Cardiac muscle cell (in vitro differentiated cells and primary cell): ENCODE results near the gene PLEKHM1. TPM values are rescaled to one million over a fixed set of nuclear protein-coding genes. Genes with fewer than 3 reads are reported as not detected.
"Not testable (repeated sequence)": the region's sequence is repeated elsewhere in the genome, so short reads cannot be mapped to it uniquely, and the experiment has no call there.

Experiments
- DNase-seq, 2 donors: peaks; one replicate each; pipeline versions ENCODE4 v3.0.0 to v3.0.0-alpha.2; 2010 to 2017; ENCODE audit warnings: low read depth in 1 of 2, low spot score in 1 of 2
- H3K27ac ChIP-seq: fragments of 200-600 bp; sonication (generic); 2 replicates; pipeline ENCODE4 v1.5.1; 2016
- H3K27me3 ChIP-seq: fragments of 200-600 bp; sonication (generic); 2 replicates; pipeline ENCODE4 v1.6.0; 2016; ENCODE audit warnings: control low read depth
- H3K36me3 ChIP-seq: fragments of 200-600 bp; sonication (generic); 2 replicates; pipeline ENCODE4 v1.5.1; 2016; ENCODE audit warnings: control low read depth
- H3K4me1 ChIP-seq: fragments of 200-600 bp; sonication (generic); 2 replicates; pipeline ENCODE4 v1.8.1; 2017; ENCODE audit warnings: low read depth, mild to moderate bottlenecking, mixed run types
- H3K4me3 ChIP-seq: fragments of 200-600 bp; sonication (generic); 2 replicates; pipeline ENCODE4 v1.5.1; 2016; ENCODE audit warnings: mild to moderate bottlenecking
- H3K9me3 ChIP-seq: fragments of 200-600 bp; sonication (generic); 2 replicates; pipeline ENCODE4 v1.5.1; 2017; ENCODE audit warnings: low read depth, mild to moderate bottlenecking, control low read depth
- CTCF ChIP-seq: IDR thresholded peaks from 2 replicates; pipeline ENCODE4 v1.5.1; 2012; ENCODE audit warnings: low read depth, mild to moderate bottlenecking, low read length
- polyA plus RNA-seq: library from polyadenylated mRNA; unstranded; fragments of >200 nt; fragmentation: Nextera tagmentation; extraction: Ambion mirVana; gene quantifications from 2 replicates; pipeline ENCODE4 v1.2.1, GENCODE V29; 2016
- total RNA-seq: library from RNA; depleted of rRNA; stranded (reverse); fragments of >200 nt; gene quantifications from 2 replicates; pipeline ENCODE4 v1.2.3, GENCODE V29; 2016

PLEKHM1 gene
- total RNA-seq (16.7 and 50.8 TPM in 2 replicates), polyA plus RNA-seq (13.1 and 13.5 TPM in 2 replicates)

DNA sequence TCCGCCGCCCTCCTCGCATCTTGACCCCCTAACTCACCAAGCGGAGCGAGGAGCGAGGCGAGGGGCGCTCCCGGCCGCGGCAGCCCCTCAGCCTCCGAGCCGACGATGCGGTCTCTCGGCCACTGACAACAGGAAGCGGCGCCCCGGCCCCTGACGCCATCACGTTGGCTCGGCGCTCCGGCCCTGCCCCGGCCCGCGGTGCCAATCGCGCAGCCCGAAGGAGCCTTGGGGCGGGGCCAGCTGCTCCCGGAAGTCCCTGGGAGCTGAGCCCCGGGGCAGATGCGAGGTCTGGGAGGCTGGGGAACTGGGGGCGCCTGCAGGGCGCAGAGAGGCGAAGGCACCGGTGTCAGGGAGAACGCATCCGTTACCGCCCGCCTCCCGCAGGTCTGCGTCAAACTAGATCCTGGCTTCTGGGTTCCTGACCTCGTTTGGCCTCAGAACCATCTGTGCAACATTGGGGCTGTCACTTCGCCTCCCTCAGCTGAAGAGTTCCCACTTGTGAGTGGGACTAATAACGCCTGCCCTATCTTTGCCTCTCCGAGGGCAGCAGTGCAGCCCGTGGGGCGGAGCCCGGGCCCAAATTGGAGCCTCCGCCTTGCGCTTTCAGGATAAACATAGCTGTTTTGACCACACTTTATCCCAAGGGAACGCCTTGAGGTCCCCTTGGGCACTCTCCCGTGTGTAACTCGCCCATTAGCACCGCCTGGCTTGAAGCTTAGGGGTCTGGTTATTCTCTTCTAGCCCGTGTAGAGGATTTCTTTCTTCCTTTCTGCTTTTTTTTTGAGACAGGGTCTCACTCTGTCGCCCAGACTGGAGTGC, at the start of gene PLEKHM1:
PLEKHM1 (minus strand) TSS at position 107 of the 819 bp plus-strand sequence. CDS start 8,237 bp downstream, outside the sequence.
- H3K27me3 ChIP-seq, H3K9me3 ChIP-seq, H3K4me1 ChIP-seq, H3K36me3 ChIP-seq: not testable (repeated sequence)
- peak; percentile 85 to 87 for DNase-seq
- Histone ChIP-seq H3K27ac (peak within 1 kb of the TSS; percentile 62), H3K4me3 (peak within 1 kb of the TSS; percentile 65)

DNA sequence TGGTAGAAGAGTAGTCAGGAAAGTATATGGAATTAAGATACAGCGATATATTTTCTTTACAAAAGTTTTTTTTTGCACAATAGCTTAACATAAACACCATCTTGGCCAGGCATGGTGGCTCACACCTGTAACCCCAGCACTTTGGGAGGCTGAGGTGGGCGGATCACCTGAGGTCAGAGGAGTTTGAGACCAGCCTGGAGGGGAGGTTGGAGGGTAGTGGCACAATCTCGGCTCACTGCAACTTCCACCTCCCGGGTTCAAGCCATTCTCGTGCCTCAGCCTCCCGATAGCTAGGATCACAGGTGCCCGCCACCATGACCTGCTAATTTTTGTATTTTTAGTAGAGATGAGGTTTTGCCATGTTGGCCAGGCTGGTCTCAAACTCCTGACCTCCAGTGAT, 47.6 kb upstream of the PLEKHM1 start:
- H3K27me3 ChIP-seq, H3K27ac ChIP-seq, H3K4me3 ChIP-seq, H3K4me1 ChIP-seq, DNase-seq, H3K9me3 ChIP-seq, H3K36me3 ChIP-seq: not testable (repeated sequence)

- H3K9me3 ChIP-seq: not testable (repeated sequence)
Measured at GRCh38 chr17:45506072-45506471, 15.6 kb upstream of the PLEKHM1 start.

DNA sequence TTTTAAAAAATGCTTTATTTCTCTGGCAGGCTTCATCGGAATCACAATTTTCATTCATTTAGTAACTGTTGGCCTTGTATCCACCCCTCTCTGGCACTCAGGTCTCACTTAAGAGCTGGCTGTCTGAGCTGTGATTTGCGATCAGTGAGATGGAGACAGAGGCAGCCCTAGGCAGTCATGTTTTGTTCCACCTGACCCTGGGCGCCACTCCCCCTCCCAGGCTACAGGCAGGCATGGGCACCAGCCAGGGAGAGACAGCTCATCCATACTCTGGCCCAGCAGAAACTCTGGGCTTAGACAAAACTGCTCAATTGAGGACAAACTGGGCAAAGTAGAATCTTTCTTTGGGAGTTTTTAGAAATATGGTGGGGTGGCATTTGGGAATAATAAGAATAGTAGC, 14.7 kb upstream of the PLEKHM1 start:
- DNase-seq, H3K27ac ChIP-seq, H3K36me3 ChIP-seq, H3K4me3 ChIP-seq, H3K9me3 ChIP-seq, H3K4me1 ChIP-seq, H3K27me3 ChIP-seq: not testable (repeated sequence)

More at GRCh38 chr17:45506072-45506471, 15.6 kb upstream of the PLEKHM1 start:
- H3K4me3 ChIP-seq, DNase-seq, H3K36me3 ChIP-seq, H3K27ac ChIP-seq, H3K27me3 ChIP-seq, H3K4me1 ChIP-seq: not testable (repeated sequence)

GRCh38 chr17:45501092-45501707, 10.7 kb upstream of the PLEKHM1 start:
- H3K4me3 ChIP-seq, H3K27me3 ChIP-seq, H3K4me1 ChIP-seq, H3K27ac ChIP-seq, H3K9me3 ChIP-seq, H3K36me3 ChIP-seq, DNase-seq: not testable (repeated sequence)
- TF ChIP-seq CTCF: peak; percentile 47

- not testable (repeated sequence) for H3K27ac ChIP-seq, H3K4me3 ChIP-seq, H3K4me1 ChIP-seq, H3K27me3 ChIP-seq, H3K9me3 ChIP-seq, H3K36me3 ChIP-seq
- peak in 1 of 2 donors; percentile 36 for DNase-seq
Measured at GRCh38 chr17:45500478-45500877, 10.0 kb upstream of the PLEKHM1 start.

- not testable (repeated sequence) for H3K36me3 ChIP-seq, H3K27me3 ChIP-seq, H3K4me3 ChIP-seq, DNase-seq, H3K27ac ChIP-seq, H3K4me1 ChIP-seq, H3K9me3 ChIP-seq
Measured at GRCh38 chr17:45499208-45499607, 8.7 kb upstream of the PLEKHM1 start.

DNA sequence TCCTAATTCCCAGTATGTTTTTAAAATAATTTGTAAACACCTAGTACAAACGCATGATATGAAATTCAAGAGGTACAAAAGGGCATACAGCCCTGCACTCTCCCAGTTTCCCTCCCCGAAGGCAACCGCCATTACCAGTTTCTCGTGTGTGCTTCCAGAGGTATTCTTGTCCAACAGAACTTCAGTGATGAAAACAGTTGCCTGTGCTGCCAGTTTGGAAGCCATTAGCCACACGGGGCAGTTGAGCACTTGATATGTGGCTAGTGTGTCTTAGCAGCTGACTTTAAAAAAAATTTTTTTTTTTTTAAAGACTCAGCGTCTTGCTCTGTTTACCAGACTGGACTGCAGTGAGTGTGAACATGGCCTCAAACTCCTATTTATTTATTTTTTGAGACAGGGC, 7.9 kb upstream of the PLEKHM1 start:
- not testable (repeated sequence) for H3K27ac ChIP-seq, H3K4me1 ChIP-seq, DNase-seq

DNA sequence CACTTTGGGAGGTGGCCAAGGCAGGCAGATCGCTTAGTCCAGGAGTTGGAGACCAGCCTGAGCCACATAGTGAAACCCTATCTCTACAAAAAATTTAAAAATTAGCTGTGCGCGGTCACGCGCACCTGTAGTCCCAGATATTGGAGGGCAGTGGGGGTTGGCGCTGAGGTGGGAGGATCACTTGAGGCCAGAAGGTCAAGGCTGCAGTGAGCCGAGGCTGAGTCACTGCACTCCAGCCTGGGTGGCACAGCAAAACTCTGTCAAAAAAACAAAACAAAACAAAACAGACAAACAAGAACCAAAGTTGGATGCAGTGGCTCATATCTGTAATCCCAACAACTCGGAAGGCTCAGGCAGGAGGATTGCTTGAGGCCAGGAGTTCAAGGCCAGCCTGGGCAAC, 6.9 kb upstream of the PLEKHM1 start:
- H3K4me3 ChIP-seq, H3K27me3 ChIP-seq, H3K9me3 ChIP-seq, H3K36me3 ChIP-seq, H3K27ac ChIP-seq, H3K4me1 ChIP-seq, DNase-seq: not testable (repeated sequence)

More for the DNA sequence above, 7.9 kb upstream of the PLEKHM1 start:
- H3K27me3 ChIP-seq, H3K9me3 ChIP-seq, H3K36me3 ChIP-seq, H3K4me3 ChIP-seq: not testable (repeated sequence)

- not testable (repeated sequence) for H3K4me3 ChIP-seq, H3K9me3 ChIP-seq, H3K27me3 ChIP-seq, H3K36me3 ChIP-seq, H3K4me1 ChIP-seq, DNase-seq, H3K27ac ChIP-seq
Measured at GRCh38 chr17:45496507-45496906, 6.0 kb upstream of the PLEKHM1 start.

GRCh38 chr17:45494556-45494955, 4.0 kb upstream of the PLEKHM1 start:
- not testable (repeated sequence) for DNase-seq, H3K4me3 ChIP-seq, H3K9me3 ChIP-seq, H3K27me3 ChIP-seq, H3K27ac ChIP-seq, H3K36me3 ChIP-seq, H3K4me1 ChIP-seq

GRCh38 chr17:45492156-45492555, 1.6 kb upstream of the PLEKHM1 start:
- not testable (repeated sequence) for H3K9me3 ChIP-seq, H3K27ac ChIP-seq, DNase-seq, H3K4me1 ChIP-seq, H3K27me3 ChIP-seq, H3K4me3 ChIP-seq, H3K36me3 ChIP-seq

- H3K36me3 ChIP-seq, H3K4me1 ChIP-seq, H3K9me3 ChIP-seq, H3K27me3 ChIP-seq, H3K27ac ChIP-seq: not testable (repeated sequence)
- peak overlapping the region; percentile 65 for H3K4me3 ChIP-seq
- DNase-seq: peak in 1 of 2 donors; percentile 14
Measured at GRCh38 chr17:45490198-45490597, 323 bp downstream of the PLEKHM1 start.
